Tibial nerve (tissue), 4 donors: ENCODE results near the gene TIMM22.

Experiments used
- EP300 ChIP-seq, 2 donors: sonication (generic); formaldehyde crosslinking; IDR thresholded peaks; one replicate each; pipeline ENCODE4 v1.6.1; 2017; ENCODE audit warnings: antibody characterized with exemption in 2 of 2, mild to moderate bottlenecking in 1 of 2
- POLR2A ChIP-seq, 2 donors: fragments of 450-650 bp; IDR thresholded peaks; one replicate each; pipeline ENCODE4 v1.6.1; 2017; ENCODE audit warnings: antibody characterized with exemption in 2 of 2, mild to moderate bottlenecking in 2 of 2, moderate library complexity in 2 of 2
- TF ChIP-seq, protein P1 (sequence below), 5 experiments: fragments of 200-600 bp in 3 of 5; fragments of 450-650 bp in 2 of 5; sonication (generic) in 3 of 5; IDR thresholded peaks; one replicate each; pipeline ENCODE4 v1.5.1; 2016 to 2019; ENCODE audit warnings: antibody characterized with exemption in 5 of 5, mild to moderate bottlenecking in 3 of 5, moderate library complexity in 2 of 5

DNA sequence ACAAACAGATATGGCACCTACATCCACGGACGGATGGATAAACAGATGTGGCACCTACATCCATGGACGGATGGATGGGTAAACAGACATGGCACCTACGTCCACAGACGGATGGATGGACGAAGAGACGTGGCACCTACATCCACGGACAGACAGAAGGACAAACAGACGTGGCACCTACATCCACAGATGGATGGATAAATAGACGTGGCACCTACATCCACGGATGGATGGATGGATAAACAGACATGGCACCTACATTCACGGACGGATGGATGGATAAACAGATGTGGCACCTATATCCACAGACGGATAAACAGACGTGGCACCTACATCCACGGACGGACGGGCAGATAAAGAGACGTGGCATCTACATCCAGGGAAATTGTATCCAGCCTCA, 45.6 kb downstream of the TIMM22 start:
- TF ChIP-seq, protein P1, sequence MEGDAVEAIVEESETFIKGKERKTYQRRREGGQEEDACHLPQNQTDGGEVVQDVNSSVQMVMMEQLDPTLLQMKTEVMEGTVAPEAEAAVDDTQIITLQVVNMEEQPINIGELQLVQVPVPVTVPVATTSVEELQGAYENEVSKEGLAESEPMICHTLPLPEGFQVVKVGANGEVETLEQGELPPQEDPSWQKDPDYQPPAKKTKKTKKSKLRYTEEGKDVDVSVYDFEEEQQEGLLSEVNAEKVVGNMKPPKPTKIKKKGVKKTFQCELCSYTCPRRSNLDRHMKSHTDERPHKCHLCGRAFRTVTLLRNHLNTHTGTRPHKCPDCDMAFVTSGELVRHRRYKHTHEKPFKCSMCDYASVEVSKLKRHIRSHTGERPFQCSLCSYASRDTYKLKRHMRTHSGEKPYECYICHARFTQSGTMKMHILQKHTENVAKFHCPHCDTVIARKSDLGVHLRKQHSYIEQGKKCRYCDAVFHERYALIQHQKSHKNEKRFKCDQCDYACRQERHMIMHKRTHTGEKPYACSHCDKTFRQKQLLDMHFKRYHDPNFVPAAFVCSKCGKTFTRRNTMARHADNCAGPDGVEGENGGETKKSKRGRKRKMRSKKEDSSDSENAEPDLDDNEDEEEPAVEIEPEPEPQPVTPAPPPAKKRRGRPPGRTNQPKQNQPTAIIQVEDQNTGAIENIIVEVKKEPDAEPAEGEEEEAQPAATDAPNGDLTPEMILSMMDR (IDR thresholded peaks at IDR 0.05) = no peak
- TF ChIP-seq POLR2A (IDR thresholded peaks at IDR 0.05) (no peak), EP300 (IDR thresholded peaks at IDR 0.05) (no peak)
